ENCODE measurements around the gene EME2.

EME2 gene

GRCh38 chr16:1768767-1769401 is 3.7 kb upstream of the EME2 start:
- Histone ChIP-seq H3K27ac (peak overlapping the region in 1 of 2 donors; percentile 85), H3K4me1 (peaks cover 0 to 42% (median 23%) of the 10 kb centered on the region in 4 donors), H3K27me3 (no peaks in the 10 kb centered on the region), H3K9me3 (no peaks in the 10 kb centered on the region), H3K4me3 (no peak overlapping the region), H3K36me3 (peaks cover 40 to 59% (median 51%) of the 10 kb centered on the region in 3 donors)
- DNase-seq = no peak
- intact Hi-C loops (cut with DNase I; ENCODE audit: low total_unique reads) = no loop called here
- TF ChIP-seq CTCF (IDR thresholded peaks at IDR 0.05) = no peak

- Histone ChIP-seq H3K27ac (peak overlapping the region; percentile 85 to 95), H3K4me3 (peak overlapping the region; percentile 87 to 99), H3K9me3 (no peaks in the 10 kb centered on the region), H3K36me3 (peaks cover 35 to 51% (median 44%) of the 10 kb centered on the region in 3 donors), H3K4me1 (peaks cover 0 to 50% (median 30%) of the 10 kb centered on the region in 4 donors), H3K27me3 (no peaks in the 10 kb centered on the region)
- no peak for TF ChIP-seq CTCF (IDR thresholded peaks at IDR 0.05)
- no peak for DNase-seq
- intact Hi-C loops (cut with DNase I; ENCODE audit: low total_unique reads) = no loop called here
Observed at GRCh38 chr16:1769402-1770300, 3.0 kb upstream of the EME2 start.

GRCh38 chr16:1770328-1771187 is 2.1 kb upstream of the EME2 start:
- Histone ChIP-seq H3K27ac (peak overlapping the region; percentile 85 to 95), H3K4me1 (peaks cover 0 to 59% (median 35%) of the 10 kb centered on the region in 4 donors), H3K9me3 (no peaks in the 10 kb centered on the region), H3K36me3 (peaks cover 26 to 50% (median 40%) of the 10 kb centered on the region in 3 donors), H3K4me3 (peak overlapping the region; percentile 87 to 99), H3K27me3 (no peaks in the 10 kb centered on the region)
- intact Hi-C loops (cut with DNase I; ENCODE audit: low total_unique reads) = no loop called here
- TF ChIP-seq CTCF (IDR thresholded peaks at IDR 0.05) = no peak
- peak; percentile 61 to 90 for DNase-seq

GRCh38 chr16:1771188-1771863 is 1.3 kb upstream of the EME2 start, which contains the start of gene NME3:
NME3 (minus strand) TSS chr16:1771543; CDS start chr16:1771534, 9 bp downstream.
- no peaks in the 10 kb centered on the region for H3K9me3 ChIP-seq
- H3K4me3 ChIP-seq = peak within 1 kb of the TSS; percentile 87 to 99
- intact Hi-C loops (cut with DNase I; ENCODE audit: low total_unique reads) = no loop called here
- peak within 1 kb of the TSS; percentile 85 to 95 for H3K27ac ChIP-seq
- peak; percentile 81 to 89 for DNase-seq
- no peaks in the 10 kb centered on the region for H3K27me3 ChIP-seq
- TF ChIP-seq CTCF (IDR thresholded peaks at IDR 0.05) = no peak
- H3K36me3 ChIP-seq = peaks cover 24 to 50% (median 40%) of the 10 kb centered on the region in 3 donors
- H3K4me1 ChIP-seq = peaks cover 0 to 61% (median 35%) of the 10 kb centered on the region in 4 donors

Data from tibial artery (tissue), 4 donors.